GM23338 (cell line): ENCODE results near the gene KRTAP25-1. TPM values are rescaled to one million over a fixed set of nuclear protein-coding genes. Genes with fewer than 3 reads are reported as not detected.

Experiments
- ATAC-seq: fragments of 200-7000 bp; cut with Tn5 transposase; 3 replicates; pipeline ENCODE4 v1.9.1; 2020
- DNase-seq: peaks from one replicate; pipeline ENCODE4 v3.0.0-alpha.2; 2015; ENCODE audit warnings: low spot score
- H2AFZ ChIP-seq: fragments of 200-600 bp; sonication (generic); 2 replicates; pipeline ENCODE4 v1.8.0; 2016; ENCODE audit warnings: antibody characterized with exemption, mild to moderate bottlenecking, moderate library complexity
- H3F3A ChIP-seq: fragments of 200-600 bp; sonication (generic); replicated peaks from 2 replicates; pipeline ENCODE4 v1.8.0; 2017; ENCODE audit warnings: antibody characterized with exemption, mixed run types, low read depth
- H3K27ac ChIP-seq: fragments of 200-600 bp; sonication (generic); 2 replicates; pipeline ENCODE4 v1.6.1; 2016; ENCODE audit warnings: low read depth
- H3K27me3 ChIP-seq: fragments of 200-600 bp; sonication (generic); 2 replicates; pipeline ENCODE4 v1.8.0; 2016; ENCODE audit warnings: mild to moderate bottlenecking, mixed run types, moderate library complexity; ENCODE audit not compliant: insufficient read depth
- H3K36me3 ChIP-seq: fragments of 200-600 bp; sonication (generic); 2 replicates; pipeline ENCODE4 v1.8.0; 2016; ENCODE audit warnings: mild to moderate bottlenecking; ENCODE audit not compliant: insufficient read depth
- H3K4me1 ChIP-seq: fragments of 200-600 bp; sonication (generic); 2 replicates; pipeline ENCODE4 v1.8.0; 2016; ENCODE audit warnings: mild to moderate bottlenecking, moderate library complexity; ENCODE audit not compliant: insufficient read depth
- H3K4me2 ChIP-seq: fragments of 200-600 bp; sonication (generic); 2 replicates; pipeline ENCODE4 v1.7.1; 2017; ENCODE audit warnings: mixed run types
- H3K4me3 ChIP-seq: fragments of 200-600 bp; sonication (generic); 2 replicates; pipeline ENCODE4 v1.6.1; 2016; ENCODE audit warnings: mixed run types
- H3K79me2 ChIP-seq: fragments of 200-600 bp; sonication (generic); replicated peaks from 2 replicates; pipeline ENCODE4 v1.8.0; 2017; ENCODE audit warnings: mild to moderate bottlenecking; ENCODE audit not compliant: insufficient read depth
- H3K9me2 ChIP-seq: fragments of 200-600 bp; sonication (generic); 2 replicates; pipeline ENCODE4 v1.8.0; 2017; ENCODE audit not compliant: insufficient read depth
- H4K20me1 ChIP-seq: fragments of 200-600 bp; sonication (generic); replicated peaks from 2 replicates; pipeline ENCODE4 v1.8.0; 2017; ENCODE audit warnings: mild to moderate bottlenecking; ENCODE audit not compliant: insufficient read depth
- H3K27ac Mint-ChIP-seq: 2 replicates; pipeline ENCODE4 v1.8.0; 2020; ENCODE audit warnings: inconsistent platforms, mild to moderate bottlenecking, moderate library complexity, mixed read lengths
- H3K27me3 Mint-ChIP-seq: 3 replicates; pipeline ENCODE4 v1.8.0; 2022; ENCODE audit warnings: low read depth, mild to moderate bottlenecking, moderate library complexity, mixed read lengths, inconsistent platforms; ENCODE audit not compliant: insufficient read depth, poor library complexity
- H3K36me3 Mint-ChIP-seq: 3 replicates; pipeline ENCODE4 v1.8.0; 2021; ENCODE audit warnings: low read depth, mild to moderate bottlenecking, inconsistent platforms, moderate library complexity, mixed read lengths
- H3K4me1 Mint-ChIP-seq: 3 replicates; pipeline ENCODE4 v1.8.0; 2020; ENCODE audit warnings: mild to moderate bottlenecking, inconsistent platforms, mixed read lengths
- H3K4me3 Mint-ChIP-seq: 3 replicates; pipeline ENCODE4 v1.8.0; 2021; ENCODE audit warnings: moderate library complexity, mild to moderate bottlenecking, inconsistent platforms, mixed read lengths
- H3K9me3 Mint-ChIP-seq: 3 replicates; pipeline ENCODE4 v1.8.0; 2020; ENCODE audit warnings: moderate library complexity, mild to moderate bottlenecking, inconsistent platforms, mixed read lengths
- CREB1 ChIP-seq: fragments of 250-450 bp; sonication (Bioruptor Pico); IDR thresholded peaks from 2 replicates; pipeline ENCODE4 v1.5.0; 2020; ENCODE audit warnings: low read depth, mild to moderate bottlenecking, moderate library complexity
- EZH2phosphoT487 ChIP-seq: fragments of 200-600 bp; sonication (generic); IDR thresholded peaks from one replicate; pipeline ENCODE4 v1.8.1; 2018; ENCODE audit warnings: antibody characterized with exemption; ENCODE audit not compliant: unreplicated experiment
- JUNB ChIP-seq: IDR thresholded peaks from one replicate; pipeline ENCODE4 v1.6.1; 2016; ENCODE audit warnings: antibody characterized with exemption; ENCODE audit not compliant: unreplicated experiment
- NANOG ChIP-seq: IDR thresholded peaks from 2 replicates; pipeline ENCODE4 v1.6.1; 2016; ENCODE audit warnings: antibody characterized with exemption, borderline replicate concordance
- REST ChIP-seq: IDR thresholded peaks from one replicate; pipeline ENCODE4 v1.6.1; 2018; ENCODE audit warnings: antibody characterized with exemption; ENCODE audit not compliant: unreplicated experiment
- STAT1 ChIP-seq: IDR thresholded peaks from one replicate; pipeline ENCODE4 v1.6.1; 2016; ENCODE audit warnings: antibody characterized with exemption; ENCODE audit not compliant: unreplicated experiment
- ZNF114 ChIP-seq: fragments of 250-450 bp; sonication (Bioruptor Pico); IDR thresholded peaks from 2 replicates; pipeline ENCODE4 v1.5.0; 2020; ENCODE audit warnings: mild to moderate bottlenecking, moderate library complexity
- ZNF462 ChIP-seq: fragments of 250-450 bp; sonication (Bioruptor Pico); IDR thresholded peaks from 2 replicates; pipeline ENCODE4 v1.5.0; 2020; ENCODE audit warnings: mild to moderate bottlenecking, moderate library complexity
- polyA plus RNA-seq: library from polyadenylated mRNA; unstranded; fragments of >200 nt; fragmentation: Nextera tagmentation; extraction: Ambion mirVana; gene quantifications from 2 replicates; pipeline ENCODE4 v1.2.1, GENCODE V29; 2016
- total RNA-seq: library from RNA; depleted of rRNA; stranded (reverse); fragments of >200 nt; shearing (Covaris generic); gene quantifications from 2 replicates; pipeline ENCODE4 v1.2.3, GENCODE V29; 2014

The KRTAP25-1 gene
- total and polyA plus RNA-seq, 2 experiments from 2014 or later = not detected

- TF ChIP-seq ZNF462 (CRISPR knock-in tag) (no peak), ZNF114 (CRISPR knock-in tag) (no peak), JUNB (no peak), NANOG (no peak)
Measured at GRCh38 chr21:30326390-30326789, 37.1 kb upstream of the KRTAP25-1 start (continued).

GRCh38 chr21:30320215-30320614 is 30.9 kb upstream of the KRTAP25-1 start, which contains the start of gene KRTAP26-1:
Gene KRTAP26-1 (minus strand): TSS chr21:30320315. CDS start chr21:30320035, 280 bp downstream.
- no peak for ATAC-seq
- Histone ChIP-seq H3K9me2 (no peaks in the 10 kb centered on the region; the same call in 1 of the 2 replicates), H3F3A (no peaks in the 10 kb centered on the region), H3K27me3 (no peaks in the 10 kb centered on the region), H2AFZ (no peak within 1 kb of the TSS), H3K36me3 (no peaks in the 10 kb centered on the region), H4K20me1 (no peaks in the 10 kb centered on the region), H3K27ac (no peak within 1 kb of the TSS), H3K4me3 (no peak within 1 kb of the TSS), H3K4me1 (no peaks in the 10 kb centered on the region), H3K79me2 (no peaks in the 10 kb centered on the region), H3K4me2 (no peak within 1 kb of the TSS)
- DNase-seq = no peak
- H3K27me3 Mint-ChIP-seq = peaks cover 4% of the 10 kb centered on the region
- H3K27ac Mint-ChIP-seq = no peak within 1 kb of the TSS
- H3K4me3 Mint-ChIP-seq = no peak within 1 kb of the TSS
- H3K9me3 Mint-ChIP-seq = no peaks in the 10 kb centered on the region; the same call in 2 of the 3 replicates
- H3K36me3 Mint-ChIP-seq = no peaks in the 10 kb centered on the region
- H3K4me1 Mint-ChIP-seq = no peaks in the 10 kb centered on the region
- no peak for TF ChIP-seq EZH2phosphoT487
- TF ChIP-seq JUNB = no peak
- no peak for TF ChIP-seq ZNF114 (CRISPR knock-in tag)
- no peak for TF ChIP-seq REST
- no peak for TF ChIP-seq CREB1 (CRISPR knock-in tag)
- TF ChIP-seq STAT1 = no peak
